Uterus (tissue), 2 donors: ENCODE results near the gene RGL4.

Source experiments
- POLR2A ChIP-seq, 2 donors: fragments of 450-650 bp; IDR thresholded peaks; one replicate each; pipeline ENCODE4 v1.6.1; 2016; ENCODE audit warnings: antibody characterized with exemption in 2 of 2, mild to moderate bottlenecking in 1 of 2, moderate library complexity in 1 of 2
- TF ChIP-seq, protein P1 (sequence below), 4 experiments: fragments of 200-600 bp in 2 of 4; fragments of 450-650 bp in 2 of 4; sonication (generic) in 2 of 4; IDR thresholded peaks; one replicate each; pipeline ENCODE4 v1.5.1; 2016 to 2019; ENCODE audit warnings: antibody characterized with exemption in 4 of 4, mild to moderate bottlenecking in 2 of 4, moderate library complexity in 1 of 4

- TF ChIP-seq, protein P1, sequence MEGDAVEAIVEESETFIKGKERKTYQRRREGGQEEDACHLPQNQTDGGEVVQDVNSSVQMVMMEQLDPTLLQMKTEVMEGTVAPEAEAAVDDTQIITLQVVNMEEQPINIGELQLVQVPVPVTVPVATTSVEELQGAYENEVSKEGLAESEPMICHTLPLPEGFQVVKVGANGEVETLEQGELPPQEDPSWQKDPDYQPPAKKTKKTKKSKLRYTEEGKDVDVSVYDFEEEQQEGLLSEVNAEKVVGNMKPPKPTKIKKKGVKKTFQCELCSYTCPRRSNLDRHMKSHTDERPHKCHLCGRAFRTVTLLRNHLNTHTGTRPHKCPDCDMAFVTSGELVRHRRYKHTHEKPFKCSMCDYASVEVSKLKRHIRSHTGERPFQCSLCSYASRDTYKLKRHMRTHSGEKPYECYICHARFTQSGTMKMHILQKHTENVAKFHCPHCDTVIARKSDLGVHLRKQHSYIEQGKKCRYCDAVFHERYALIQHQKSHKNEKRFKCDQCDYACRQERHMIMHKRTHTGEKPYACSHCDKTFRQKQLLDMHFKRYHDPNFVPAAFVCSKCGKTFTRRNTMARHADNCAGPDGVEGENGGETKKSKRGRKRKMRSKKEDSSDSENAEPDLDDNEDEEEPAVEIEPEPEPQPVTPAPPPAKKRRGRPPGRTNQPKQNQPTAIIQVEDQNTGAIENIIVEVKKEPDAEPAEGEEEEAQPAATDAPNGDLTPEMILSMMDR (IDR thresholded peaks at IDR 0.05), result no peak
- TF ChIP-seq POLR2A (IDR thresholded peaks at IDR 0.05), result no peak
Measured at GRCh38 chr22:23688571-23688970, 2.2 kb upstream of the RGL4 start.
